Activated T-helper 17 cell treated with anti-CD3 and anti-CD28 coated beads, Interleukin-2, amount 50 U/mL, for 72 hours (primary cell): ENCODE measurements around the gene REEP1. TPM values are rescaled to one million over a fixed set of nuclear protein-coding genes. Genes with fewer than 3 reads are reported as not detected.

Experiments used
- ATAC-seq: fragments of 150-1000 bp; cut with Tn5 transposase; replicated peaks from 2 replicates; pipeline ENCODE4 v1.10.0; 2021; ENCODE audit warnings: mild to moderate bottlenecking, moderate library complexity
- H3K27ac Mint-ChIP-seq: one replicate; pipeline ENCODE4 v1.8.0; 2022; ENCODE audit warnings: mixed read lengths
- H3K27me3 Mint-ChIP-seq: one replicate; pipeline ENCODE4 v1.8.0; 2022; ENCODE audit warnings: mixed read lengths
- H3K36me3 Mint-ChIP-seq: one replicate; pipeline ENCODE4 v1.8.0; 2022; ENCODE audit warnings: low read depth, mild to moderate bottlenecking, mixed read lengths
- H3K4me1 Mint-ChIP-seq: one replicate; pipeline ENCODE4 v1.8.0; 2022; ENCODE audit warnings: mixed read lengths
- H3K4me3 Mint-ChIP-seq: one replicate; pipeline ENCODE4 v1.8.0; 2022; ENCODE audit warnings: mild to moderate bottlenecking, mixed read lengths
- H3K9me3 Mint-ChIP-seq: one replicate; pipeline ENCODE4 v1.8.0; 2022; ENCODE audit warnings: mixed read lengths
- total RNA-seq, 2 donors: library from RNA; stranded (reverse); gene quantifications; one replicate each; pipeline ENCODE4 v1.2.3, GENCODE V29; 2022

REEP1 gene
- total RNA-seq, 2 donors from 2014 or later: 0.11 to 0.26 TPM

- no peak for ATAC-seq
- Mint-ChIP-seq H3K4me3 (peak overlapping the region; percentile 98), H3K4me1 (peaks cover 37% of the 10 kb centered on the region), H3K36me3 (peaks cover 63% of the 10 kb centered on the region), H3K27ac (peak overlapping the region; percentile 94), H3K27me3 (no peaks in the 10 kb centered on the region), H3K9me3 (no peaks in the 10 kb centered on the region)
These were observed 143.4 kb downstream of the REEP1 start for GRCh38 chr2:86193901-86194567.

DNA sequence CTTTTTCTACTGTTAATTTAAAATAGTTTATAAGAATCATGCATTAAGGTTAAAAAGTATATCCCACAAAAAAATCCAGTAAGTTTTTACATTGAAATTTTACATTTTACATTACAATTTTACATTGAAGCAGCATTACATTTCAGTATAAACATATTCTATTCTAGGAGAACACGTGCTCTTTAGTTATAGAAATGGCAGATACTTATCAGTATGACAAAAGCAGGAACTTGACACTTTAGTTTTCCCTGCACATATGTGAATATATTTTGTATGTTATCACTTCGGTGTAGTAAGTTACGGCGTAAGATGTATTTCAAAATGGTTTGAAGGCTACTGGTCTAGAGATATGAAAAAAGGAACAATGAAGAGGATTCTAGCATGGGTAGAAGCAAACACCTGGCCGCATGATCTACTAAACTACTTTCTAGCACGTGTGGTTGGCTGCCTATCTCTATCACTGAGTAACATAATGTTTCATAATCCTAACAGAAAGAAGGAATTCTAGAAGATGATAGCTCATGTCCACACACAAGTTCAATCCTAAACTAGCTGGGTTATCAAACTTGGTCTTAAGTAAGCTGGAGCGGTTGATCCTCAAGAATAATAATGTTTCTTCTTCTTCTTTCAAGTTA, 147.5 kb downstream of the REEP1 start:
- Mint-ChIP-seq H3K9me3 (no peaks in the 10 kb centered on the region), H3K4me3 (peak overlapping the region; percentile 24), H3K27me3 (no peaks in the 10 kb centered on the region), H3K36me3 (peaks cover 75% of the 10 kb centered on the region), H3K4me1 (peaks cover 60% of the 10 kb centered on the region), H3K27ac (peak overlapping the region; percentile 18)
- ATAC-seq: no peak

DNA sequence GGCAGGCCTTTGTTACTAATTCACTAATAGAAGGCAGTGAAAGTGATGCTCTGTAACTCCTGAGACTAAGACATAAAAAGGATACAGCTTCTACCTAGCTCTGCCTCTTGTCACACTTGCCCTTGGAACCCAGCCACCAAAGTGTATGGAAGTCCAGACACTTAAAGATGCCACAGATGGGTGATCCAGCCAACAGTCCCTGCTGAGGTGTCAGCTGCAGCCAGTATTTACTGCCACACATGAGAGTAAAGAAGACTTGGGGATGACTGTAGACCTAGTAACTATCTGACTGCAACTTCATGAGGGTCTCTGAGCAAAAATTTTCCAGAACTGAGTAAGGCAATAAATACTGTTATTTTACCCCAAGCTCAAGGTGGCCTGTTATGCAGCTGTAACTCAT, 151.0 kb downstream of the REEP1 start:
- H3K36me3 Mint-ChIP-seq: peaks cover 66% of the 10 kb centered on the region
- H3K27ac Mint-ChIP-seq: peak overlapping the region; percentile 86
- peak overlapping the region; percentile 73 for H3K4me3 Mint-ChIP-seq
- ATAC-seq: peak; percentile 68
- H3K27me3 Mint-ChIP-seq: no peaks in the 10 kb centered on the region
- H3K4me1 Mint-ChIP-seq: peaks cover 43% of the 10 kb centered on the region
- H3K9me3 Mint-ChIP-seq: no peaks in the 10 kb centered on the region

- Mint-ChIP-seq H3K36me3 (peaks cover 65% of the 10 kb centered on the region), H3K4me1 (peaks cover 42% of the 10 kb centered on the region), H3K9me3 (no peaks in the 10 kb centered on the region), H3K27ac (peak overlapping the region; percentile 86), H3K4me3 (peak overlapping the region; percentile 73), H3K27me3 (no peaks in the 10 kb centered on the region)
- peak; percentile 69 for ATAC-seq
These were observed 151.8 kb downstream of the REEP1 start for GRCh38 chr2:86185517-86186212.

- no peaks in the 10 kb centered on the region for H3K27me3 Mint-ChIP-seq
These were observed 160.8 kb downstream of the REEP1 start for GRCh38 chr2:86176597-86176996.

GRCh38 chr2:86175828-86176227, 161.6 kb downstream of the REEP1 start:
- H3K36me3 Mint-ChIP-seq: peaks cover 100% of the 10 kb centered on the region
- no peaks in the 10 kb centered on the region for H3K9me3 Mint-ChIP-seq
- H3K27ac Mint-ChIP-seq: no peak overlapping the region
- ATAC-seq: no peak
- no peaks in the 10 kb centered on the region for H3K27me3 Mint-ChIP-seq
- peaks cover 6% of the 10 kb centered on the region for H3K4me1 Mint-ChIP-seq
- no peak overlapping the region for H3K4me3 Mint-ChIP-seq

More at GRCh38 chr2:86176597-86176996, 160.8 kb downstream of the REEP1 start:
- peaks cover 98% of the 10 kb centered on the region for H3K36me3 Mint-ChIP-seq
- H3K4me3 Mint-ChIP-seq: no peak overlapping the region
- H3K4me1 Mint-ChIP-seq: peaks cover 6% of the 10 kb centered on the region
- peak overlapping the region; percentile 10 for H3K27ac Mint-ChIP-seq
- no peaks in the 10 kb centered on the region for H3K9me3 Mint-ChIP-seq
- ATAC-seq: no peak

DNA sequence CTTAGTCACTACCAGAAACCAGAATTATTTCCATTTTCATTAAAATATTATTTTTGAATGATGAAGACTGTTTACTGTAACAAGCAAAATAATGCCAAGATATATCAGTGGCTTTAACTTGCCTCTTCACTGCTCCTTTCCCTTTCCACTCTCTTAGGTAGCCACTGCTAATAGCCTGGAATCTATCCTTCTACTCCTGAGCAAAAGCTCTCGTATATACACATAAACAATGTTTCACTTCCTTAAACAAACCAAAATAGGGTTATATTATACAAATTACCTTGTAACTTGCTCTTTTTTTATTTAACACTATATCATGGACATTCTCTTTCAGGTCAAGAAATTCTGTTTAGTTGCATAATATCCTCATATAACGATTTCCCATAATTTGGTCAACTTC, 163.0 kb downstream of the REEP1 start:
- no peaks in the 10 kb centered on the region for H3K9me3 Mint-ChIP-seq
- H3K27ac Mint-ChIP-seq: no peak overlapping the region
- H3K4me3 Mint-ChIP-seq: no peak overlapping the region
- ATAC-seq: no peak
- no peaks in the 10 kb centered on the region for H3K27me3 Mint-ChIP-seq
- H3K4me1 Mint-ChIP-seq: peaks cover 6% of the 10 kb centered on the region
- H3K36me3 Mint-ChIP-seq: peaks cover 100% of the 10 kb centered on the region

DNA sequence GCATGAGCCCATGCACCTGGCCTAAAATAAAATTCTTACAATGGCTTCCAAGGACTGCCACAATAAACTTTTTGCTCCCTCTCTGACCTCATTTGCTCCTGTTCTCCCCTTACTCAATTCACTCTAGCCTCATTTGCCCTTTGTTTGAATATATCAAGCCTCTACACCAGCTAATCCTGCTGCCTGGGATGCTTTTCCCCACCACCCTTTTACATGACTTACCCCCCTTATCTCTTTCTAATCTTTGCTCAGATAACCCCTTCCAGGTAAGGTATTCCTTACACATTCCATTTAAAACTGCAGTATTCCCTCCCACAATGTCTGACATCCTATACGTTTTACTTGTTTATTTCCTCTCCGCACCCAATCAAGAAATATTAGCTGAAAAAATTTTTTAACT, 164.8 kb downstream of the REEP1 start:
- Mint-ChIP-seq H3K4me3 (no peak overlapping the region), H3K27me3 (no peaks in the 10 kb centered on the region), H3K36me3 (peaks cover 100% of the 10 kb centered on the region), H3K4me1 (peaks cover 13% of the 10 kb centered on the region), H3K9me3 (no peaks in the 10 kb centered on the region), H3K27ac (peak overlapping the region; percentile 64)
- ATAC-seq: no peak

DNA sequence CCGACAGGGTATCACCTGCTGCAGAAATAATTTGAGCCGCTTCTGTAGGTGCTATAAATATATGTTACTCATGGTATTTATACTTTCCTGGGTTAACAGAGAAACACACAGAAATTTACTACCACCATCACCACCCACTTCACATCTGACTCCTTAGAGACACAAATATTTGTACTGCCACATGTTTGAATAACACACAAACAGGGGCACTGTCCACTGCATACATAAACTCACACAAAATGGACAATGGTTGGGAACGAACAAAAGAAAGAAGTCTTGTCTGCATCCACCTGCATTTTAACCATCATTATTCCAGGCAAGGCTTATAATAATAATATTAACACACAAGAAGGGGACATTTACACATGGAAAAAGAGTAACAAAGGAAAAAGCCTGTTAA, 166.1 kb downstream of the REEP1 start:
- ATAC-seq: no peak
- H3K27ac Mint-ChIP-seq: peak overlapping the region; percentile 15
- H3K4me1 Mint-ChIP-seq: peaks cover 10% of the 10 kb centered on the region
- H3K9me3 Mint-ChIP-seq: no peaks in the 10 kb centered on the region
- peaks cover 100% of the 10 kb centered on the region for H3K36me3 Mint-ChIP-seq
- no peak overlapping the region for H3K4me3 Mint-ChIP-seq
- no peaks in the 10 kb centered on the region for H3K27me3 Mint-ChIP-seq

DNA sequence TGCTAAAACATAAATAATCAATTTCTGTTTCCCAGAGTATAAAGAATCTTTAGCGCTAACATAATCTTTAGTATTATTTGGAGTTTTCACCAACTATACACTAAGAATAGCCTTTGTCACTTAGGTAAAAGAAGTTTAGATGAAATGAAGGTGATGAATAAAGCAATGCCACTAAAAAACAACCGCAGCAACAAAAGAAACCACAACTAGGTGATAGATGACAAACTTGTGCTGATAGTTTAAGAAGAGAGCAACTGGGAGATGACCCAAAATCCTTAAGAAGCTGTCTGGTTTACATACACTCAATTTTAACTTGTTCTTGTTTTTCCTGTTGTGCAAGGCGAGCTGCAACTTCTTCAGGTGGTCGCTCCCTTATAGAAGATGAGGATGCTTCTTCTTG, 167.0 kb downstream of the REEP1 start:
- ATAC-seq: no peak
- Mint-ChIP-seq H3K4me3 (no peak overlapping the region), H3K4me1 (peaks cover 7% of the 10 kb centered on the region), H3K27ac (peak overlapping the region; percentile 42), H3K9me3 (no peaks in the 10 kb centered on the region), H3K36me3 (peaks cover 99% of the 10 kb centered on the region), H3K27me3 (no peaks in the 10 kb centered on the region)

Other genes starting within 250 kb of the REEP1 start
- gene POLR1A, start 231.7 kb downstream of the REEP1 start, total RNA-seq: 10 to 100 TPM; 30.3 to 62.0 TPM
- 100 to 1,000 TPM; 165 to 170 TPM for gene PTCD3, start 231.4 kb downstream of the REEP1 start, total RNA-seq
- gene IMMT, start 142.2 kb downstream of the REEP1 start, total RNA-seq: 100 to 1,000 TPM; 138 to 163 TPM
- gene MRPL35, start 138.2 kb downstream of the REEP1 start, total RNA-seq: 10 to 100 TPM; 39.4 to 59.5 TPM
- gene KDM3A, start 103.7 kb upstream of the REEP1 start, total RNA-seq: 100 to 1,000 TPM in 1 of 2 donors, 10 to 100 TPM in 1; 86.5 to 204 TPM
- 10 to 100 TPM; 27.9 to 40.1 TPM for gene CHMP3, start 225.8 kb upstream of the REEP1 start, total RNA-seq